Stomach (tissue), 9 donors: ENCODE measurements around the gene SH3GL2. TPM values are rescaled to one million over a fixed set of nuclear protein-coding genes. Genes with fewer than 3 reads are reported as not detected.

Experiments used
- DNase-seq, 2 donors: peaks; one replicate each; pipeline versions ENCODE4 v3.0.0 to v3.0.0-alpha.2; 2013 to 2019
- H3K27ac ChIP-seq, 5 donors: fragments of 200-600 bp in 4 of 5; sonication (generic) in 4 of 5; one replicate each; pipeline ENCODE4 v1.5.1; 2013 to 2019; ENCODE audit warnings: mild to moderate bottlenecking in 1 of 5, moderate library complexity in 1 of 5
- H3K27me3 ChIP-seq, 3 donors: fragments of 200-600 bp; sonication (generic); one replicate each; pipeline ENCODE4 v1.5.1; 2017 to 2019; ENCODE audit warnings: mixed run types in 1 of 3
- H3K36me3 ChIP-seq, 4 donors: fragments of 200-600 bp; sonication (generic); 1 replicate in 3 of 4; 2 replicates in 1 of 4; pipeline ENCODE4 v1.5.1; 2016 to 2019
- H3K4me1 ChIP-seq, 4 donors: fragments of 200-600 bp; sonication (generic); one replicate each; pipeline ENCODE4 v1.5.1; 2016 to 2019
- H3K4me3 ChIP-seq, 4 donors: fragments of 200-600 bp; sonication (generic) in 3 of 4; one replicate each; pipeline ENCODE4 v1.5.1; 2016 to 2019; ENCODE audit warnings: mild to moderate bottlenecking in 1 of 4
- H3K9me3 ChIP-seq, 4 donors: fragments of 200-600 bp; sonication (generic); one replicate each; pipeline ENCODE4 v1.5.1; 2016 to 2019
- CTCF ChIP-seq, 7 experiments: fragments of 450-650 bp in 4 of 7; fragments of 200-600 bp in 3 of 7; sonication (generic) in 3 of 7; IDR thresholded peaks; one replicate each; pipeline ENCODE4 v1.5.1; 2016 to 2019; ENCODE audit warnings: antibody characterized with exemption in 7 of 7, control low read depth in 2 of 7, mild to moderate bottlenecking in 1 of 7
- EP300 ChIP-seq: sonication (generic); formaldehyde crosslinking; IDR thresholded peaks from one replicate; pipeline ENCODE4 v1.6.1; 2017; ENCODE audit warnings: antibody characterized with exemption
- POLR2A ChIP-seq, 4 donors: fragments of 450-650 bp; IDR thresholded peaks; one replicate each; pipeline ENCODE4 v1.6.1; 2016; ENCODE audit warnings: antibody characterized with exemption in 4 of 4, control low read depth in 2 of 4, mild to moderate bottlenecking in 1 of 4, moderate library complexity in 1 of 4
- POLR2AphosphoS5 ChIP-seq, 3 donors: sonication (generic); formaldehyde crosslinking; IDR thresholded peaks; one replicate each; pipeline ENCODE4 v1.6.1; 2016; ENCODE audit warnings: antibody characterized with exemption in 3 of 3
- WGBS, 5 donors: extraction: QIAGEN DNeasy Blood & Tissue Kit in 3 of 5; methylation state at CpG; one replicate each; pipeline versions ENCODE4 v1.1.5 to v1.1.7; 2013 to 2018; 5-methylcytosine and 5-hydroxymethylcytosine counted together
- intact Hi-C: fragments of 100-400 bp; cut with DNase I; formaldehyde crosslinking; loops from one replicate; pipeline ENCODE4 v1.15.1; 2023; ENCODE audit warnings: low total_unique reads
- polyA plus RNA-seq, 3 donors: library from polyadenylated mRNA; stranded (reverse); fragments of 200-250 nt; gene quantifications; one replicate each; pipeline ENCODE4 v1.2.3, GENCODE V29; 2013
- total RNA-seq, 5 donors: library from RNA; depleted of rRNA; stranded (reverse); fragments of >200 nt; gene quantifications; one replicate each; pipeline versions ENCODE4 v1.1.0 to v1.2.3, GENCODE V29; 2014 to 2016
- donor health status: healthy with polysubstance abuse.
- donor health status: Bipolar disorder and iron deficiency.
- donor health status: healthy.

SH3GL2 gene
- total and polyA plus RNA-seq, 8 donors = 0.89 to 17.5 (median 7.7) TPM; not detected in 1

DNA sequence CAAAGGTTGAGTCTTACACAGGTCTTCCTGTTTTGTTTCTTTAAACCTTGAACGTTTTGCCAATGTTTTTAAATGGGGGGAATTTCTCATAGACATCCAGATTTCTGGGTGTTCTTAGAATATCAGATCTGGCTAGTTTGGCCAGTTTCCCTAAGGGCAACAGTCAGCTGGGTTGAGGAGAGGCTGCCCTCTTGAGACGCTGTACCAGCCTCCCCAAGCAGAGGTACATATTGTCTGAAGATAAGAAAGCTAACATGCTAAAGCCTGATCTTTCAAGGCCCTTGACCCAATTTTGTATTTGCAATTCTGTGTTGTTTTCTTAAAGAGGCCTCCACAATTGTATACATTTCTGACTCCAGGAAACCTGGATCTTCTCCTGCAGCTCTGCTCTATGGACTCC lies 21.9 kb upstream of the SH3GL2 start:
- Histone ChIP-seq H3K27ac (peak overlapping the region in 2 of 5 donors; percentile 19 to 53), H3K4me3 (no peak overlapping the region), H3K27me3 (no peaks in the 10 kb centered on the region), H3K4me1 (peaks cover 0 to 5% (median 0%) of the 10 kb centered on the region in 4 donors), H3K9me3 (no peaks in the 10 kb centered on the region), H3K36me3 (no peaks in the 10 kb centered on the region)
- no peak for DNase-seq
- 3 to 40% (median 12%) methylated on average over 2 of the region's 2 CpGs for WGBS, 5 donors
- TF ChIP-seq CTCF (IDR thresholded peaks at IDR 0.05) = no peak
- no peak for TF ChIP-seq EP300
- TF ChIP-seq POLR2AphosphoS5 (IDR thresholded peaks at IDR 0.05) = no peak
- no peak for TF ChIP-seq POLR2A (IDR thresholded peaks at IDR 0.05)
- intact Hi-C loops = no loop called here

GRCh38 chr9:17571825-17572224 lies 7.0 kb upstream of the SH3GL2 start:
- DNase-seq = no peak
- Histone ChIP-seq H3K27me3 (peaks cover 0 to 3% (median 0%) of the 10 kb centered on the region in 3 donors), H3K27ac (no peak overlapping the region), H3K36me3 (no peaks in the 10 kb centered on the region), H3K4me3 (no peak overlapping the region), H3K9me3 (no peaks in the 10 kb centered on the region), H3K4me1 (no peaks in the 10 kb centered on the region)
- TF ChIP-seq EP300 (no peak), POLR2A (IDR thresholded peaks at IDR 0.05) (no peak), POLR2AphosphoS5 (IDR thresholded peaks at IDR 0.05) (no peak), CTCF (IDR thresholded peaks at IDR 0.05) (no peak)
- WGBS, 5 donors = 42 to 64% (median 55%) methylated on average over 5 of the region's 5 CpGs
- intact Hi-C loops = no loop called here

DNA sequence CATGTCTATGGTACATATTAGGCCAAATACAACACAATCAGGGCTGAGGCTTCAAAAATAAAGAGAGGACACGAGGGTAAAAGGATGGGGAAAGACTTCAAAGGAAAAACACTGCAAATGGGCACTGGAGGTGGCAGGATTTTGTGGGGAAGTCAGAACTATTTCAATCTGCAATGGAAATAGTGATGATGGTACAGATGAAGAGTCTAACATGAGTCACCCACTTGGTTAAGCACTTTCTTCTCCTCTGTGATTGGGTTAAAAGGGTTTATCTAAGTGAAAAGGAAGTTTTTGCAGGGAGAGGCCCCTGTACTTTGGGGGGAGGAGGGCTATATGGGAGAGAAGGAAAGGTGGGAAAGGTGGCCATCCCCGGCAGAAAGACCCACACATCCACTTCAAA lies 4.5 kb upstream of the SH3GL2 start:
- H3K4me3 ChIP-seq = no peak overlapping the region
- H3K27me3 ChIP-seq = peaks cover 0 to 21% (median 12%) of the 10 kb centered on the region in 3 donors
- H3K4me1 ChIP-seq = peaks cover 0 to 16% (median 12%) of the 10 kb centered on the region in 4 donors
- no peak for TF ChIP-seq POLR2A (IDR thresholded peaks at IDR 0.05)
- TF ChIP-seq CTCF (IDR thresholded peaks at IDR 0.05) = no peak
- no peak for TF ChIP-seq EP300
- TF ChIP-seq POLR2AphosphoS5 (IDR thresholded peaks at IDR 0.05) = no peak
- no peaks in the 10 kb centered on the region for H3K36me3 ChIP-seq
- no peak for DNase-seq
- 46 to 65% (median 55%) methylated on average over 2 of the region's 2 CpGs for WGBS, 5 donors
- intact Hi-C loops = no loop called here
- H3K9me3 ChIP-seq = no peaks in the 10 kb centered on the region
- H3K27ac ChIP-seq = no peak overlapping the region

DNA sequence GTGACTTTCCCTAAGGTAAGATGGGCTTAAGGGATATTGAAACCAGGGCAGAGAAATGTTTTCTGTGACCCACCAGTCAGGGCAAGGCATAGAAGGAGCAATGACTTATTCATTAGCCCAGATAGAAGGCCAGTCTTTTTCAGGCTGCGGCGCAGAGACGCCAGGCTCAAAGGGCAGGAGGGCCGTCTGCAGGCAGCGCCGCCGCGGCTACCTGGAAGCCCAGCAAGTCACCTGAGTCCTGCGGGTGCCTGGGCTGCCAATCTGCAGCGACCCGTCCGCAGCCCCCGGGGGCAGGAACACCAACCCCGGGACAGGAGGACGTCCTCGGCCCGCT lies 322 bp upstream of the SH3GL2 start:
- DNase-seq = no peak
- TF ChIP-seq POLR2AphosphoS5 (IDR thresholded peaks at IDR 0.05) (no peak), CTCF (IDR thresholded peaks at IDR 0.05) (no peak), EP300 (no peak), POLR2A (IDR thresholded peaks at IDR 0.05) (no peak)
- Histone ChIP-seq H3K9me3 (no peaks in the 10 kb centered on the region), H3K36me3 (no peaks in the 10 kb centered on the region), H3K4me1 (peaks cover 0 to 21% (median 17%) of the 10 kb centered on the region in 4 donors), H3K27ac (peak overlapping the region in 4 of 5 donors; percentile 60 to 78 (median 64)), H3K4me3 (peak overlapping the region; percentile 59 to 64 (median 64)), H3K27me3 (peaks cover 0 to 34% (median 25%) of the 10 kb centered on the region in 3 donors)
- 1 to 15% (median 2%) methylated on average over 4 to 17 of the region's 17 CpGs for WGBS, 5 donors
- intact Hi-C loops = no loop called here
